ENCODE results near the gene LDLRAD4. TPM values are rescaled to one million over a fixed set of nuclear protein-coding genes. Genes with fewer than 3 reads are reported as not detected.

Gene LDLRAD4
- total RNA-seq, 1 experiment from 2014 or later = 0.68 TPM

- Histone ChIP-seq H3K36me3 (no peaks in the 10 kb centered on the region), H3K27ac (no peak overlapping the region), H3K27me3 (replicated peaks) (no peaks in the 10 kb centered on the region), H3K4me3 (no peak overlapping the region), H3K4me1 (replicated peaks) (peaks cover 33% of the 10 kb centered on the region), H3K9me3 (replicated peaks) (no peaks in the 10 kb centered on the region)
- DNase-seq (ENCODE audit: low read depth in 1 of 2, low spot score in 2 of 2) = no peak
These were observed 158.3 kb downstream of the LDLRAD4 start for GRCh38 chr18:13376841-13377351.

GRCh38 chr18:13377496-13377895, 158.9 kb downstream of the LDLRAD4 start:
- H3K9me3 ChIP-seq (replicated peaks) = no peaks in the 10 kb centered on the region
- H3K4me3 ChIP-seq = no peak overlapping the region
- no peak overlapping the region for H3K27ac ChIP-seq
- H3K4me1 ChIP-seq (replicated peaks) = peaks cover 35% of the 10 kb centered on the region
- no peak for DNase-seq (ENCODE audit: low read depth in 1 of 2, low spot score in 2 of 2)
- H3K36me3 ChIP-seq = no peaks in the 10 kb centered on the region
- no peaks in the 10 kb centered on the region for H3K27me3 ChIP-seq (replicated peaks)

DNA sequence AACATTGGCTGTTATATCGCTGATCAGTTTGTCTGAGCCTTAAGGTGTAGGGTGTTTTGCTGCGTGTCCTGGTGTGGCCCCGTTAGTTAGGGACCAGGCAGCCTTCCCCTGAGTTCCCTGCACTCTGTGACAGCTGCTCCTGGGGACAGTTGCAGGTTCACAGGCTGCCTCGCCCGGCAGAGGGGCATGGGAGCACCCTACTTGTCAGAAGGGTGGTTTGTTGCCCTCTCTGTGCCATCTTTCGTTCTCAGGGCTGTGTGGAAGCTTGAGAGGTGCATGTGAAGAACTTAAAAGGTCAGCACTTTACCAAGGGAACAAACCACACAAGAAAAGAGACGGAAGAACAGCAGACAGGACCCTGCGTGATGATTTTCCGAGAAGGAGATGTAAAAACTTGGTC, 159.6 kb downstream of the LDLRAD4 start:
- Histone ChIP-seq H3K9me3 (replicated peaks) (no peaks in the 10 kb centered on the region), H3K36me3 (no peaks in the 10 kb centered on the region)

GRCh38 chr18:13379062-13379865, 160.7 kb downstream of the LDLRAD4 start:
- H3K4me3 ChIP-seq = no peak overlapping the region
- DNase-seq (ENCODE audit: low read depth in 1 of 2, low spot score in 2 of 2) = no peak
- H3K4me1 ChIP-seq (replicated peaks) = peaks cover 33% of the 10 kb centered on the region
- no peaks in the 10 kb centered on the region for H3K36me3 ChIP-seq
- H3K27ac ChIP-seq = no peak overlapping the region
- no peaks in the 10 kb centered on the region for H3K27me3 ChIP-seq (replicated peaks)
- H3K9me3 ChIP-seq (replicated peaks) = no peaks in the 10 kb centered on the region

More for the DNA sequence above, 159.6 kb downstream of the LDLRAD4 start:
- Histone ChIP-seq H3K4me1 (replicated peaks) (peaks cover 35% of the 10 kb centered on the region), H3K27me3 (replicated peaks) (no peaks in the 10 kb centered on the region), H3K27ac (no peak overlapping the region), H3K4me3 (no peak overlapping the region)
- DNase-seq (ENCODE audit: low read depth in 1 of 2, low spot score in 2 of 2) = no peak

- H3K27ac ChIP-seq = no peak overlapping the region
- H3K36me3 ChIP-seq = no peaks in the 10 kb centered on the region
- H3K9me3 ChIP-seq (replicated peaks) = no peaks in the 10 kb centered on the region
- no peak overlapping the region for H3K4me3 ChIP-seq
- no peaks in the 10 kb centered on the region for H3K27me3 ChIP-seq (replicated peaks)
- DNase-seq (ENCODE audit: low read depth in 1 of 2, low spot score in 2 of 2) = no peak
- H3K4me1 ChIP-seq (replicated peaks) = peaks cover 25% of the 10 kb centered on the region
These were observed 161.6 kb downstream of the LDLRAD4 start for GRCh38 chr18:13379930-13380690.

DNA sequence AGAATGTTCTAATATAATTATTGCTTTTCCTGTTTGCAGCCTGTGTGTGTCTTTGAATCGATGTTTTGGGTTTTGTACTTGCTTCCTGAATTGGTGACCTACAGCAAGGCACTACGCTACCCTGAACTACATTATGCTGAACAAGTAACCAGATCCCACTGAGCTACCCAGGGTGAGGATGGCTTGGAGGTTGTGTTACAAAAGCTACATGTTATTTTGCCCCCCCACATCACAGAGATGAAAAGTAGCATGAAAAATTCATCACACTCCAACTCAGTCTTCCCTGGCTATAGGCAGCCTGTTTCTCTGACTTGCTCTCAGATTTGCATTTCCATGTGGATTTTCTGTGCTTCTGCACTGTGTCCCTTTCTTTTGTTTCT, 162.1 kb downstream of the LDLRAD4 start:
- H3K4me3 ChIP-seq = no peak overlapping the region
- H3K27ac ChIP-seq = no peak overlapping the region
- H3K27me3 ChIP-seq (replicated peaks) = no peaks in the 10 kb centered on the region
- H3K4me1 ChIP-seq (replicated peaks) = peaks cover 19% of the 10 kb centered on the region
- DNase-seq (ENCODE audit: low read depth in 1 of 2, low spot score in 2 of 2) = no peak
- H3K9me3 ChIP-seq (replicated peaks) = no peaks in the 10 kb centered on the region
- H3K36me3 ChIP-seq = no peaks in the 10 kb centered on the region

DNA sequence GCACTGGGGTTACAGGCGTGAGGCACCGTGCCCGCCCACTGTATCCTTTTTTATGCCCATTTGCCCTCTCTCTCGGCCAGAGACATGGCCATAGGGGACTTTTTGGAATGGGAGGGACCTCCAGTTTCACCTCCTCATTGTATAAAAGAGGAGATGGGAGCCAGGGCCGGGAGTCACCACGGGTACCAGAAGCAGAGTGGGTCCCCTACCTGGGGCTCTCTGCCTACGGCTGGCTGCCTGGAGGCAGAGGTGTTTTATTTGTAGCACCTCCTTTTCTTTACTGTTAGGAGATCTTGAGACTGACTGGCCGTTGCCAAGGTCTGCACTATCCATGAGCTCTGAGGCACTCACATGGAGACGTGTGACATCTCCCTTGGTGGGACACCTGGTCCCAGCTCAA, 162.8 kb downstream of the LDLRAD4 start:
- Histone ChIP-seq H3K9me3 (replicated peaks) (no peaks in the 10 kb centered on the region), H3K27ac (0 out of 2 replicates have a peak overlapping the region, but pooled peaks have one; percentile 74), H3K36me3 (no peaks in the 10 kb centered on the region), H3K27me3 (replicated peaks) (no peaks in the 10 kb centered on the region), H3K4me1 (replicated peaks) (peaks cover 15% of the 10 kb centered on the region), H3K4me3 (no peak overlapping the region)
- DNase-seq (ENCODE audit: low read depth in 1 of 2, low spot score in 2 of 2) = no peak

DNA sequence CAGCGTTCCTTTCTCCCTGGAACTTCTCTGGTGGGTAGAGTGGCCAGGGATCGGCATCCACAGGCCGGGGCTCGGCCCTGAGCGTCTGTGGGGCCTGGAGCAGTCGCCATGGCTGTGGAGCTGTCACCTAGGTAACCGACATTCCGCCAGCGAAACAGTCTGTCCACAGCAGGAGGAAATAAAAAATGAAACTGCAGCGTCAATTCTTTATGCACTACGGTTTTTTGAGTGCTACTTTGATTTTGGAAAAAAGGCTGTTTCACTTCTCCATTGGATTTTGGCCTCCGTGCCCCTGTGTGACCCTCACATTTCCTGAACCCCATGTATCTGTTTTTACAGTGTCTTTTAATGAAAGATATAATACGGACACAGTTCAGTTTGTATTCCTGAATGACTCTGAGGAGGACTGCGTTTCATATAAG, 163.4 kb downstream of the LDLRAD4 start:
- H3K27me3 ChIP-seq (replicated peaks) = no peaks in the 10 kb centered on the region
- peak overlapping the region; percentile 74 for H3K27ac ChIP-seq
- H3K4me1 ChIP-seq (replicated peaks) = peaks cover 15% of the 10 kb centered on the region
- DNase-seq (ENCODE audit: low read depth in 1 of 2, low spot score in 2 of 2) = peak in 1 of 2 experiments; percentile 20
- no peak overlapping the region for H3K4me3 ChIP-seq
- H3K36me3 ChIP-seq = no peaks in the 10 kb centered on the region
- no peaks in the 10 kb centered on the region for H3K9me3 ChIP-seq (replicated peaks)

DNA sequence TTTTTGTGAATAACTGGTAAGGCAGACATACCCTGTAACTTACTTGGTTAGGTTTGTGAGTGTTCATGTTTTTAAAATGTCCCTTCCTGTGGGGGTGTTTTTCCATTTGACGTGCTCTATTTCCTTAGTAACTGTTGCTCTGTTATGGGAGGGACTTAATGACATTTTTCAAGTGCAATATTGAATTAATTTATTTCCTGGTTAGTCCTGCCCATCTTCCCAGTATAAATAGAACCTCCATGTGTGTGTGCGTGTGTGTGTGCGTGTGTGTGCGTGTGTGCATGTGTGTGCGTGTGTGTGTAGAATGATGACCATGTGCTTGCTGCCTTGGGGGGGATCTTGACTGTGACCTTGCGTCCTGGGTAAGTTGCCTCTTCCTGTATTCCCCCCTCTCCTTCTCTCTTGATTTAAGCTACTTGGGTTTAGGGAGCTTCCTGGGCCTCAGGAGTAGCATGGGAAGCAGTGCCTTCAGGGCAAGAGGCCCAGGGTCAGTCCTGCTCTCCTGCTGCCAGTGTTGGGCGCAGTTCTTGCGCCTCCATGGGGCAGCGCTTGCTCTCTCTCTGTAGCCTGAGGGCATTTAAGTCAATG, 163.9 kb downstream of the LDLRAD4 start:
- peak overlapping the region; percentile 74 for H3K27ac ChIP-seq
- peak in 1 of 2 experiments; percentile 12 for DNase-seq (ENCODE audit: low read depth in 1 of 2, low spot score in 2 of 2)
- H3K27me3 ChIP-seq (replicated peaks) = no peaks in the 10 kb centered on the region
- H3K4me1 ChIP-seq (replicated peaks) = peaks cover 11% of the 10 kb centered on the region
- H3K36me3 ChIP-seq = no peaks in the 10 kb centered on the region
- H3K4me3 ChIP-seq = no peak overlapping the region
- H3K9me3 ChIP-seq (replicated peaks) = no peaks in the 10 kb centered on the region

DNA sequence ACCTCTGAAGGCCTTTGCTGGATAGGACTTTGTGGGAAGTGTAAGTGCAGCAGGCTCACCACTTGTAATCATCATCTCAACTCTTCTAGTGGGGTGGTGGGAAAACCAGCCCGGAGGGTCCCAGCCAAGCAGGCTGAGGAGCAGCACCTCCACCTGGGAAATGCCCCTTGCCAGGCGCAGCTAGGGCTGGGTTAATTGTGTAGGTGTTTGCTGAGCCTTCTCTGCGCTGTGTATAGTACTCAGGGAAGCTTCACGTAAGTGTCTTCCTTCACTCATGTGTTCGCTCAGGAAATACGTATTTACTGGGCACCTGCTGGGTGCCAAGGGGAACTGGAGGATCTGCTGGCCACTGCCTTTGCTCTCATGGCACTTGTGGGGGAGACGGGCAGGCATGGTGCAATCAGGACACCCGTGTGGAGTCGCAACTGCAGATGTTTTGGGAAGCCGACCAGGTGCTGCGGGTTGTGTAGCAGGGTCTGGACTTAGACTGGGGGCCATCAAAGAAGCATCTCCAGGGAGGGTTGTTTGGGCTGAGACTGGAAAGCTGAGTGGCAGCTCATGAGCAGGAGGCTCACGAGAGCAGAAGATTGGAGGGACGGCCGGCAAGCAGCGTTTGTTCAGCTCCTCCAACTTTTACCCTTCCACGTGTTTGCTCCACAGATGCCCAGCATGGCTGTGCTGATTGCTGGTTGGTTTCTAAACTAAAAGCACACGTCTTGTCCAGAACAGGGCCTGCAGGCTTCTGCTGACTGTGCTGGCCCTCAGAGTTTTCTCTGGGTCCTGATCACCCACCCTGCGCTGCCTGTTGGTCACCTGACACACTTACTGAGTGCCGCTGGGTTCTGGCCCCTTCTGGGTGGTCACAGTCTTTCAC, 164.6 kb downstream of the LDLRAD4 start:
- Histone ChIP-seq H3K4me3 (no peak overlapping the region), H3K4me1 (replicated peaks) (peaks cover 17% of the 10 kb centered on the region), H3K9me3 (replicated peaks) (no peaks in the 10 kb centered on the region), H3K27me3 (replicated peaks) (no peaks in the 10 kb centered on the region), H3K27ac (no peak overlapping the region), H3K36me3 (no peaks in the 10 kb centered on the region)
- no peak for DNase-seq (ENCODE audit: low read depth in 1 of 2, low spot score in 2 of 2)

DNA sequence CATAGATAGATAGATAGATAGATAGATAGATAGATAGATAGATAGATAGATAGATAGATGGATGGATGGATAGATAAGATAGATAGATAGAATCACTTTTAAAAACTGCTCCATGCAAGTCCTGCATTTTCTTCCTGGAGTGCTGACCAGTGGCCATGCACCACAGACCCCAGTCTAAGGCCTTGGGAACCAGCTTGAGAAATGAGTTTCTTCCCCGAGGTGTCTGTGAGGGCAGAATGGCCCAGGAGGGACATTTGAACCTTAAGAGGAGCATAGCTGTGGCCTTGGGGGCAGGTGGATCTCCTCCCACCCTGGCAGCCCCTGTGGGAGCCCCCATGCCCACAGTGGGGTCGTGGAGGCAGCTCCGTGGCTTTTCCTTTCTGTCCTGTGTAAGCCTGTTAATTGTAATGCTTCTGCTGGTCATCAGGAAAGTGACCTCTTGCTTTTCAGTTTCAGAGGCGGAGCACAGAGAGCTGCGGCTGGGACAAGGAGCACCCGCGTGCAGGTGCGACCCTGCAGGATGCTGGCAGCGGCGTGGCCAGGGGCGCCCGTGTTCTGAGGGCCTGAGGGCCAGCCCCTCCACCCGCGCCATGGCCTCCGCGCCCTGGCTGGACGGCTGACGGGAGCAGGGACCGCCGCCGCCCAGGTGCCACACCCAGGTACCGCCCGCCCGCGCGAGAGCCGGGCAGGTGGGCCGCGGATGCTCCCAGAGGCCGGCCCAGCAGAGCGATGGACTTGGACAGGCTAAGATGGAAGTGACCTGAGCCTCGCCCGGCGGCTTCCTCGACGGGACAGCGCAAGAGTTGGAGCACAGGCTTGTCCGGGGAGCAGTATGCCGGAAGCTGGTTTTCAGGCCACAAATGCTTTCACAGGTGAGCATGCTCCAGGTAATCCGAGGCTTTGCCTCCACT, 168.6 kb downstream of the LDLRAD4 start:
- Histone ChIP-seq H3K4me3 (no peak overlapping the region), H3K36me3 (no peaks in the 10 kb centered on the region), H3K27me3 (replicated peaks) (no peaks in the 10 kb centered on the region), H3K9me3 (replicated peaks) (no peaks in the 10 kb centered on the region), H3K4me1 (replicated peaks) (peaks cover 18% of the 10 kb centered on the region), H3K27ac (no peak overlapping the region)
- no peak for DNase-seq (ENCODE audit: low read depth in 1 of 2, low spot score in 2 of 2)

DNA sequence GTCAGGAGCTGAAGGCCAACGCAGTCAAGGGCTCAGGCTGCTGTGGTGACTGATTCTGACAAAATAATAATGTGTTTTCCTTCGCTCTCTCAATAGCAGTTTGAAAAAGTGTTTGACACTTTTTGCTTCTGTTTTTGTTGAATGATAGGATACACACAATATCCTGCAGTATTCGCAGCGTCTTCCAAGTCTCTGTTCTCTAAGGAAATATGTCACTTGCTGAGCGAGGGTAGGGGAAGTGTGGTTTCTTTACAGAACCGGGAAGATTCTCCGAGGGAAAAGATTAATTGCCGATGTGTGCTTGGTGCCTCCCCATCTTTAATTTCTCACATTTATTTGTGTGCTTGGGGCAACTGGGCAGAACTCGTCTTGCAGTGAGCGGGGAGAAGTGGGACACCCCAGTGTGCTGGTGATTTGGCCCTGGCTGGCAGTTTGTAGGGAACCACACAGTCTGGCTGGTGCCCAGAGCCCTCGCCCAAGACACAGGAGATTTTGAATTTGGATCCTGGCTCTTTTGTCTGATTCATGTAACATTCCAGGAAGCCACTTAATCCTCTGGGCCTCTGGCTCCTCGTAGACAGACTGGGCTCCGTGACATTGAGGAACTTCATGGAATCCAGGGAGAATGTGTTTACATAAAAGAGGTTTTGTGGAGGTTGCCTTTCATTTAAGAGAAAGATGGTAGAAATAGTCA, 169.4 kb downstream of the LDLRAD4 start:
- Histone ChIP-seq H3K4me1 (replicated peaks) (peaks cover 13% of the 10 kb centered on the region), H3K4me3 (no peak overlapping the region), H3K27me3 (replicated peaks) (no peaks in the 10 kb centered on the region), H3K27ac (no peak overlapping the region; the same call in 1 of the 2 replicates), H3K36me3 (no peaks in the 10 kb centered on the region), H3K9me3 (replicated peaks) (no peaks in the 10 kb centered on the region)
- peak in 1 of 2 experiments; percentile 53 for DNase-seq (ENCODE audit: low read depth in 1 of 2, low spot score in 2 of 2)
